Activated gamma-delta T cell treated with Interleukin-2 at 50 U/mL for 16 hours (primary cell): Measurements from ENCODE around the gene GPS2.

Experiments
- DNase-seq: peaks from one replicate; pipeline ENCODE4 v3.0.0-alpha.2; 2020

GPS2 gene

DNA sequence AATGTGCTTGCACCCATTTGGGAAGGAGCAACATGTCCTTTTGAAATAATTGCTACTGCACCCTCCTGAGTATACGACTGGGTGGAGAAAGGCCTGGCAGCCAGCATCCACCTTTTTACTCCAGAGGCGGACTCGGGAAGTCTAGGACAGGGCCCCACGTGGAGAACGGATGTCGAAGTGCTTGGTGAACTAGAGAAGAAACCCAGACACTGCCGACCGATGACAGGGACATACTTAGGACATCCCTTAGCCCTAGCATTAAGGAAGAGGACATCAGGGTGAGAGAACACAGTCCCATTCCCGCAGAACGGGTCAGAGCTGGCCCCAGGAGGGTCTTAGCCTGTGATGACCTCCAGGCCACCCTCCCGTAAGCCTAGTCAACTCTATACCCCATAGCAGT is 24.5 kb downstream of the GPS2 start:
- no peak for DNase-seq

DNA sequence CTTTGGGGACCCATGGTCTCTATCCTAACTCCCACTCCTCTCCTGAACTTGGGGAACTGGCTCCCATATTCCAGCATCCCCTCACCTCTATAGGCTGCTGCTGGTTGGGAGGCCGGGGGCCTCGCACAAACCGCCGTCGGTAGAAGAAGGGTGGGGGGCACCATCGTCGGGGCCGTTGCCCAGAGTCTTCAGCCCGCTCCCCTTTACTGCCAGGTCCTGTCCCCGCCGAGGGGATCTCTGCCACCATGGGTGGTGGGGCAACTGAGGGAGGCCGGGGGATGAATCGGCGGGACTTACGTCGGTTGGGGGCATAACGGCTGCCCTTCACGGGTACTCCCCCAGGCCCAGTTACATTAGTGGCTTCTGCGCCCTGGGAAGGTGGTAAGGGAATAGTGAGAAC is 25.0 kb downstream of the GPS2 start:
- no peak for DNase-seq

DNA sequence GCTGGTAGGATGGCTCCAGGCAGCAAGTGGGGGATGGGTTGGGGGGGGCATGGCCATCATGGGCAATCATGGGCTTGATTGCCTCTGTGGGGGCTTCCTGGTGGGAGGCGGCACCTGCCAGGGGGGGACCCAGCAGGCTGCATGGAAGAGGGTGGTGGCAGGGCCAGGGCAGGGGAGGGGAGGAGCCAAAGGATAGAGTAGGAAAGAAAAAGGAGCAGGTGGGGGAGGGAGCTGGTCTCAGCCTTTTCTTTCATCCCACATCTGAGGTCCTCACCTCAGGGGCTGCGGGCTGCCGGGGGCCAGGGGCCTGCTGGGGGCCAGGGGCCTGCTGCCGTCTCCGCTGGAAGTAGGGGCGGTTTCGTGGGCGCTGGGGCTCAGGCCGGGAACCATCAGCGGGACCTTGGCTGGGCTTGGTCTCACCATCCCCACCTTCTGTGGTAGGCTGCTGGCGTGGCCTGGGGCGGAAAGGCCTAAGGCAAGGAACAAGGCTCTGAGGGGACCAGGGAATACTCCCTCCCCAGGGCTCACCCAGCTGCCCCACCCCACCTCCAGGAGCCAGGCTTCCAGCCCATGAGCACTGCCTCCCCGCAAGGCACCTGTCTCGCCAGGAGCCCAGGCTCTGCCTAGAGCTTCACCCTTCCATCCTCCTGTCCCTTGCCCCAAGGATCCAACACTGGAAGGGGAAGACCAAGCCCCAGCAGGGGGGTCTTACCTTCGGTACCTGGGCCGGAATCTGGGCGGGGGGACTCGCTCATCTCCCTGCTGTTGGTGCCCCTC is 25.7 kb downstream of the GPS2 start:
- no peak for DNase-seq

DNA sequence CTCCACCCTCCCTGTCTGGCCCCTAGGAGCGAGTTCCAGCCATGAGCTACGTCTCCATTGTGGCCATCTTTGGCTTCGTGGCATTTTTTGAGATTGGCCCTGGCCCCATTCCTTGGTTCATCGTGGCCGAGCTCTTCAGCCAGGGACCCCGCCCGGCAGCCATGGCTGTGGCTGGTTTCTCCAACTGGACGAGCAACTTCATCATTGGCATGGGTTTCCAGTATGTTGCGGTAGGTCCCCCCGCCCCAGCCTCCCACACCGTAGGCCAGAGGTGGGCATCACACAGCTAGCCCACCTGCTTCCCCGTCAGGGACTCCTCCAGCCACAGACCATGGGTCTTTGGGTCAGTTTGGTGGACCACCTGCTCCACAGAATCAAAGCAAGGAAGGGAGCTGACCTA is 29.5 kb downstream of the GPS2 start:
- no peak for DNase-seq

DNA sequence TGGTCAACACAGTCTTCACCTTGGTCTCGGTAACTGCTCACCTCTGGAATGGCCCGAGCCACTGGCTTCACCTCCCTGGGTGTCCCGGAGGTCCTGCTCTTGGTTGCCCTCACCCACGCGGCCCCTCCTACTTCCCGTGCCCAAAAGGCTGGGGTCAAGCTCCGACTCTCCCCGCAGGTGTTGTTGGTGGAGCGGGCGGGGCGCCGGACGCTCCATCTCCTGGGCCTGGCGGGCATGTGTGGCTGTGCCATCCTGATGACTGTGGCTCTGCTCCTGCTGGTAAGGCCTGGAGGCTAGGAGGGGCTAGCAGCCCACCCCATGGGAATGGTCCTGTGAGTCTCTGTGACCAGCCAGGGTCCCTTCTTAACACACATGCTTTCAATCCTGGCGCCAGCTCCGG is 30.2 kb downstream of the GPS2 start:
- DNase-seq: no peak

DNA sequence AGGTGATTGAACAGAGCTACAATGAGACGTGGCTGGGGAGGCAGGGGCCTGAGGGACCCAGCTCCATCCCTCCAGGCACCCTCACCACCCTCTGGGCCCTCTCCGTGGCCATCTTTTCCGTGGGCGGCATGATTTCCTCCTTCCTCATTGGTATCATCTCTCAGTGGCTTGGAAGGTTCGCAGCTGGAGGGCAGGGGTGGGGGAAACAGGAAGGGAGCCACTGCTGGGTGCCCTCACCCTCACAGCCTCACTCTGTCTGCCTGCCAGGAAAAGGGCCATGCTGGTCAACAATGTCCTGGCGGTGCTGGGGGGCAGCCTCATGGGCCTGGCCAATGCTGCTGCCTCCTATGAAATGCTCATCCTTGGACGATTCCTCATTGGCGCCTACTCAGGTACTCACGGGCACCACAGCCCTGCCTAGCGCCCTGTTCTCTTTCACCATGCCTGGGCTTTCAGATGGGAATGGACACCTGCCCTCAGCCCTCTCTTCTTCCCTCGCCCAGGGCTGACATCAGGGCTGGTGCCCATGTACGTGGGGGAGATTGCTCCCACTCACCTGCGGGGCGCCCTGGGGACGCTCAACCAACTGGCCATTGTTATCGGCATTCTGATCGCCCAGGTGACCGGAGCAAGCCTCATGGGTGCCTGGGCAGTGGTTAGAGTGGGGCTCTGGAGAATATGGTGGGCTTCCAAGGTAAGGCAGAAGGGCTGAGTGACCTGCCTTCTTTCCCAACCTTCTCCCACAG is 31.5 kb downstream of the GPS2 start:
- DNase-seq: no peak

DNA sequence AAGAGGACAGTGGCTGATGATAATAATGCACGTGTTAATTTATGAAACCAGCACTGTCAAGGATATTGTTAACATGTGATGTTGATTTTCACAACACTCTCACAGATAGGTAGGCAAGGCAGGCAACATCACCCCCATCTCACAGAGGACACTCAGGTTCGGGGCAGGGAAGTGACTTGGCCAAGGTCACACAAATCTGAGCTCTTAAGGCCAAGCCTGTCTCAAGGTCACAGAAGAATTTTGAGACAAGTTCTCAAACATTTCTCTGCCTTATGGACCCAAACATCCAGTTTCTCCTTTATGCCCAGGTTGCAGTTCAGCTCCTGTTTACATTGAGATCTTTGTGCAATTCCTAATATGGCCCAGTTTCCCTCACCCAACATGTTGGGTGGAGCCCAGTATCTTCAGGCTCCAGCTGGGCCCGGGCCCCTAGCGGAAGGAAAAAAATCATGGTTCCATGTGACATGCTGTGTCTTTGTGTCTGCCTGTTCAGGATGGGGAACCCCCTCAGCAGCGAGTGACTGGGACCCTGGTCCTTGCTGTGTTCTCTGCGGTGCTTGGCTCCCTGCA is 32.3 kb downstream of the GPS2 start:
- no peak for DNase-seq

DNA sequence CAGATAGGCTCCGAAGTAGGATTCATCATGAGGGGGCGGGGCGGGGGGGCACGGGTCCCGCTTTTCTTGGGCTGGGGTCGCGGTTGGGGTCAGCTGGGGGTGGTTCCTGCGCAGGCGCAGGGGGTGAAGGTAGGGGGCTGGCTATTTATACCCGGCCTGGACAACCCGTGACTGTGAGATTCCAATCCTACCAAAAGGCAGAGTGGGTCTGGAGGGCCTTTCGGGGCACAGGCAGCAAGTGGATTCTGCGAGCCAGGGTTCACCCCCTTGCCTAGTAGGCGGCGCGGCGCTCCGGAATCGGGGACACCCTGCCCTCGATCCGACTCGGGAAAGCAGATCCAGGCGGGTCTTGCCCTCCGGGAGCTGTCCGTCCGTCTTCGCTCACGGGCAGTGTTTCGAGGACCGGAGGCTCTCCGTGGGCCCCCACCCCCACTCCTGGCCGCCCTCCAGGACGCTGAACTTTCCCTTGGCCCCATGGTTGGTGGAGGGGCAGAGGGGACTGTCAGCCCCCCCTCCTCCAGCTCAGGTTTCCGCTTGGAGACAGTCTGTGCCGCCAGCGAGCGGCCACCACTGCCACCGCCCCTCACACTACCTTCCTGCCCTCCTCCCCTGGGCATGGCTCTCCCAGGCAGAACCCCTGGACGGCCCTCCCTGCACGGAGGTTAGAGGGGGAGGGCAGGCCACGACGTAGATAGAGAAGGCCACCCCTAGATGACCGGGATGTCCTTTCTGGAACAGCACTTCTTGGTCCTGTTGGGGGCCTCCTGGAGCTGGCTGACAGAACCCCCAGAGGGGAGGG is 33.0 kb downstream of the GPS2 start:
- DNase-seq: no peak

DNA sequence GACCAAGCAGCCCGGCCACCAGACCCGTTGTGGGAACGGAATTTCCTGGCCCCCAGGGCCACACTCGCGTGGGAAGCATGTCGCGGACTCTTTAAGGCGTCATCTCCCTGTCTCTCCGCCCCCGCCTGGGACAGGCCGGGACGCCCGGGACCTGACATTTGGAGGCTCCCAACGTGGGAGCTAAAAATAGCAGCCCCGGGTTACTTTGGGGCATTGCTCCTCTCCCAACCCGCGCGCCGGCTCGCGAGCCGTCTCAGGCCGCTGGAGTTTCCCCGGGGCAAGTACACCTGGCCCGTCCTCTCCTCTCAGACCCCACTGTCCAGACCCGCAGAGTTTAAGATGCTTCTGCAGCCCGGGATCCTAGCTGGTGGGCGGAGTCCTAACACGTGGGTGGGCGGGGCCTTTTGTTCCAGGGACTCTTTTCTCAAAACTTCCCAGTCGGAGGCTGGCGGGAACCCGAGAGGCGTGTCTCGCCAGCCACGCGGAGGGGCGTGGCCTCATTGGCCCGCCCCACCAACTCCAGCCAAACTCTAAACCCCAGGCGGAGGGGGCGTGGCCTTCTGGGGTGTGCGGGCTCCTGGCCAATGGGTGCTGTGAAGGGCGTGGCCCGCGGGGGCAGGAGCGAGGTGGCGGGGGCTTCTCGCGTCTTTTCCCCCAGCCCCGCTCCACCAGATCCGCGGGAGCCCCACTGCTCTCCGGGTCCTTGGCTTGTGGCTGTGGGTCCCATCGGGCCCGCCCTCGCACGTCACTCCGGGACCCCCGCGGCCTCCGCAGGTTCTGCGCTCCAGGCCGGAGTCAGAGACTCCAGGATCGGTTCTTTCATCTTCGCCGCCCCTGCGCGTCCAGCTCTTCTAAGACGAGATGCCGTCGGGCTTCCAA is 33.8 kb downstream of the GPS2 start, which contains the start of gene SLC2A4:
TSS of gene SLC2A4 (plus strand) at position 645 of the 879 bp plus-strand sequence. CDS start at position 862, 217 bp downstream.
- DNase-seq: peak; percentile 69

DNA sequence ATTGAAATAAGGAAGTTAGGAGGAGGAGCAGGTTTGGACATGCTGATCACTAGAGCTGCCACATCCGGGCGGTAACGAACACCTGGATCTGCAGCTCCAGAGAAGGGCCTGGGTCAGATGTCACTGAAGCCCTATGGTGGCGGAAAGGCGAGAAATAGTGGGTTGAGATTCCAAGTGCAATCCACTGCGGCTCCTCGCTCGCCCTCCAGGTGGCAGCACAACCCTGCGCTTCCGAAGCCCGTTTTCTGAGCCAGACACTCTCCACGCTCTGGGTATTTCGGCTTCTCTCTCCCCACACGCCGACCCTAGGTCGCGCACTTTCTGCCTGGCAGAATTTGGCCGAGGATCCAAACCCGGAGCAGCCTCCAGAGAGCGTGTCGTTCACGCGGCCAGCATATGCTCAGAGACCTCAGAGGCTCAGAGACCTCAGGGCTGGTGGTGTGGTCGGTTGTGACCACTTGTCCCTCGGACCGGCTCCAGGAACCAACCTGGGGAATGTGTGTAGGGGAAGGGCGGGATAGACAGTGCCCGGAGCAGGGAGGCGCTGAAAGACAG is 34.6 kb downstream of the GPS2 start:
- peak; percentile 84 for DNase-seq

DNA sequence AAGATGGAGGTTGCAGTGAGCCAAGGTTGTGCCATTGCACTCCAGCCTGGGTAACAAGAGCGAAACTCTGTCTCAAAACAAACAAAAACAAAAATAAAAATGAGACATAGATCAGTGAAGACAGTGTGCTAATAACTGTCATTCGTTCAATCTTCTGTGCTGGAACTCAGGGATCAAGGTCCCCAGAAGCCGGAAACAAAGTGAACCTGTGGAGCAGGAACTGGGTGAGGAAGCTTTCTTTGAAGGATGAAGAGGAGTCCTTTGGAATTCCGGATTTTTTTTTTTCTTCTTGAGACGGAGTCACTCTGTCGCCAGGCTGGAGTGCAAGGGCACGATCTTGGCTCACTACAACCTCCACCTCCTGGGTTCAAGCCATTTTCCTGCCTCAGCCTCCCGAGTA is 35.7 kb downstream of the GPS2 start:
- no peak for DNase-seq

DNA sequence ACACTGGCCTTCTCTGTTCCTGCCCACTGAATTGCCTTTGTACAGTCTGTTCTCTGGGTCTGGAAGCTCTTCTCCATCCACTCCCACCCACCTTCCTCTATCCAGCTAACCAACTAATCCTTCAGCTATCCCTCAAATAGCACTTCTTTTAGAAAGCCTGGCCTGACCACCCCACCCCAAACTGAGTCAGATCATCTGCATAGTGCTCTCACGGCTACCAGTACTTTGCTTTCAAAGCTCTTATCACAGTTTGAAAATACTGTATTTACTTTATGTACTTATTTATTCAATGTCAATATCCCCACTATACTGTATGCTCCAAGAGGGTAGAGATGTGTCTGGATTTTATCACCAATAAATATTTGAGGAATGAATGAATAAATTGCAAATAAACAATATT is 48.4 kb downstream of the GPS2 start:
- no peak for DNase-seq

DNA sequence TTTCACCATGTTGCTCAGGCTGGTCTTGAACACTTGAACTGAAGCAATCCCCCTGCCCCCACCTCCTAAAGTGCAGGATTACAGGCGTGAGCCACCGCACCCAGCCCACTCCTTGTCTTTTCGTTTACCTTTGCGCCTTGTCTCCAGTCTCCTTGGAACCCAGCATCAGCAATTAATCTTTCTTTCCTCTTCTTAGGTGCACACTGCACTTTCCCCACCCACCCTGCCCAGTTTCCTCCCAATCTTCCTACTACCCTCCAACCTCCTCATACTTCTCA is 51.4 kb downstream of the GPS2 start:
- DNase-seq: no peak

DNA sequence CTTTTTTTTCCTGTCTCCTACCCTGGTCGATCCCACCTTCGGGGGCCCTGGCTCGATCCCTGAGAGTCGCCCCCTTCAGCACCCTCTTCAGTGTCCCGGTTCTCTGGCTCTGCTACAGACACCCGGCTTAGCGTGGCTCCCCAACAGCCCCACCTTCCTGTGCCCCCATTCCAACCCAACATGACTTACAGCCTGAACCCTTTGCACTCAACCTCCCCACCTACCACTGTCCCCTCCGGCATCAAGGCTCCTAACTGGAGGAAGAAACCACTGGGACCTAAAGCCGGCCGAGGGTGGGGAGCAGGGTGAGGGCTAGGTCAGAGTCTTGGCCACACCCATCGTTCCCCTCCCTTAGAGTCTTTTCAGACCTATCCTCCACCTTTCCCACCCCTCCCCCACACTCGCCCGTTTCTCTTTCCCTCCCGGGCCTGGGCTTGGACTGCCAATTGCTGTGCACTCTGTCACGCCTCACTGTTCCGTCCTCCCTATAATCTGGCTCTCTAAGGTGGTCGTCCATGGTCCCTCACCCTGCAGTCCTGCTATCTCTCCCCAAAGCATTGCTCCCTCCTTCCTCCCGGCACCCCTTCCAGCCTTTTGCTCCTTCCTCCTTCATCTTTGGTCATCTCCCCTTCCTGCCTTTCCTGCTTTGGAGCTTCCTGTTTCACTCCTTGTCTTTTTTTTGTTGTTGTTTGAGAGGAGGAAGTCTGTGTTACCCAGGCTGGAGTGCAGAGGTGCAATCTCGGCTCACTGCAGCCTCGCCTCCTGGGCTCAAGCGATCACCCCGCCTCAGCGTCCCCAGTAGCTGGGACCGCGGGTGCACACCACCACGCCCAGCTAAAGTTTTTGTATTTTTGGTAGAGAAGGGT is 52.0 kb downstream of the GPS2 start:
- no peak for DNase-seq
